Sigmoid colon (tissue), 7 donors: ENCODE measurements around the gene SCYGR2. TPM values are rescaled to one million over a fixed set of nuclear protein-coding genes. Genes with fewer than 3 reads are reported as not detected.

Source experiments
- DNase-seq: peaks from one replicate; pipeline ENCODE4 v3.0.0-alpha.2; 2019
- H3K27ac ChIP-seq, 4 donors: fragments of 200-600 bp; sonication (generic); one replicate each; pipeline ENCODE4 v1.5.1; 2016 to 2019; ENCODE audit warnings: mild to moderate bottlenecking in 1 of 4
- H3K27me3 ChIP-seq, 3 donors: fragments of 200-600 bp; sonication (generic); one replicate each; pipeline ENCODE4 v1.5.1; 2019; ENCODE audit warnings: mild to moderate bottlenecking in 1 of 3
- H3K36me3 ChIP-seq, 4 donors: fragments of 200-600 bp; sonication (generic); one replicate each; pipeline ENCODE4 v1.5.1; 2016 to 2019
- H3K4me1 ChIP-seq, 4 donors: fragments of 200-600 bp; sonication (generic); one replicate each; pipeline ENCODE4 v1.5.1; 2017 to 2019
- H3K4me3 ChIP-seq, 4 donors: fragments of 200-600 bp; sonication (generic); one replicate each; pipeline ENCODE4 v1.5.1; 2017 to 2019; ENCODE audit warnings: mild to moderate bottlenecking in 2 of 4, moderate library complexity in 1 of 4
- H3K9me3 ChIP-seq, 4 donors: fragments of 200-600 bp in 3 of 4; sonication (generic) in 3 of 4; one replicate each; pipeline versions ENCODE4 v1.5.1 to v1.6.1; 2013 to 2019
- CTCF ChIP-seq, 4 experiments: fragments of 450-650 bp in 3 of 4; fragments of 200-600 bp in 1 of 4; IDR thresholded peaks; one replicate each; pipeline ENCODE4 v1.5.1; 2016 to 2019; ENCODE audit warnings: antibody characterized with exemption in 4 of 4, mild to moderate bottlenecking in 3 of 4, moderate library complexity in 2 of 4
- EP300 ChIP-seq, 4 donors: sonication (generic); formaldehyde crosslinking; IDR thresholded peaks; one replicate each; pipeline ENCODE4 v1.6.1; 2017; ENCODE audit warnings: antibody characterized with exemption in 4 of 4
- POLR2A ChIP-seq, 2 donors: fragments of 450-650 bp; IDR thresholded peaks; one replicate each; pipeline ENCODE4 v1.6.1; 2016; ENCODE audit warnings: antibody characterized with exemption in 2 of 2, mild to moderate bottlenecking in 2 of 2, moderate library complexity in 2 of 2
- POLR2AphosphoS5 ChIP-seq, 4 donors: sonication (generic); formaldehyde crosslinking; IDR thresholded peaks; one replicate each; pipeline ENCODE4 v1.6.1; 2017; ENCODE audit warnings: antibody characterized with exemption in 4 of 4
- WGBS, 2 donors: extraction: QIAGEN DNeasy Blood & Tissue Kit; methylation state at CpG; one replicate each; pipeline ENCODE4 v1.1.7; 2013; 5-methylcytosine and 5-hydroxymethylcytosine counted together
- intact Hi-C: fragments of 100-400 bp; cut with DNase I; formaldehyde crosslinking; loops from one replicate; pipeline ENCODE4 v1.15.1; 2023
- polyA plus RNA-seq, 3 donors: library from polyadenylated mRNA; stranded (reverse); fragments of 200-250 nt; gene quantifications; one replicate each; pipeline ENCODE4 v1.2.3, GENCODE V29; 2013
- total RNA-seq, 4 donors: library from RNA; depleted of rRNA; stranded (reverse); fragments of >200 nt; gene quantifications; one replicate each; pipeline ENCODE4 v1.1.0, GENCODE V29; 2016
- donor health status: healthy with polysubstance abuse.
- donor health status: Bipolar disorder and iron deficiency.
- donor health status: healthy.

The SCYGR2 gene
- total and polyA plus RNA-seq, 7 donors, result not detected

- DNase-seq, result no peak
- intact Hi-C loops, result no loop called here
- TF ChIP-seq EP300 (IDR thresholded peaks at IDR 0.05), result no peak
- TF ChIP-seq POLR2A (IDR thresholded peaks at IDR 0.05), result no peak
- no peak for TF ChIP-seq CTCF (IDR thresholded peaks at IDR 0.05)
- no peaks in the 10 kb centered on the region for H3K36me3 ChIP-seq
- H3K4me3 ChIP-seq, result no peak overlapping the region
- no peaks in the 10 kb centered on the region for H3K4me1 ChIP-seq
- H3K27ac ChIP-seq, result no peak overlapping the region
- WGBS, 2 donors, result 70 to 90% methylated on average over 3 of the region's 3 CpGs
- no peaks in the 10 kb centered on the region for H3K9me3 ChIP-seq
- no peaks in the 10 kb centered on the region for H3K27me3 ChIP-seq
Observed at GRCh38 chr2:227627769-227628168, 29.1 kb downstream of the SCYGR2 start.

GRCh38 chr2:227629435-227629834 lies 30.7 kb downstream of the SCYGR2 start:
- intact Hi-C loops, result no loop called here
- H3K36me3 ChIP-seq, result no peaks in the 10 kb centered on the region

GRCh38 chr2:227630322-227630721 lies 31.6 kb downstream of the SCYGR2 start:
- 91 to 95% methylated on average over 3 of the region's 3 CpGs for WGBS, 2 donors
- intact Hi-C loops, result no loop called here
- Histone ChIP-seq H3K36me3 (no peaks in the 10 kb centered on the region), H3K9me3 (no peaks in the 10 kb centered on the region), H3K27ac (no peak overlapping the region), H3K27me3 (no peaks in the 10 kb centered on the region), H3K4me1 (no peaks in the 10 kb centered on the region), H3K4me3 (no peak overlapping the region)
- TF ChIP-seq POLR2A (IDR thresholded peaks at IDR 0.05) (no peak), POLR2AphosphoS5 (IDR thresholded peaks at IDR 0.05) (no peak), CTCF (IDR thresholded peaks at IDR 0.05) (no peak), EP300 (IDR thresholded peaks at IDR 0.05) (no peak)
- no peak for DNase-seq

More at GRCh38 chr2:227629435-227629834, 30.7 kb downstream of the SCYGR2 start:
- H3K27me3 ChIP-seq, result no peaks in the 10 kb centered on the region
- H3K9me3 ChIP-seq, result no peaks in the 10 kb centered on the region
- DNase-seq, result no peak
- TF ChIP-seq POLR2A (IDR thresholded peaks at IDR 0.05) (no peak), EP300 (IDR thresholded peaks at IDR 0.05) (no peak), CTCF (IDR thresholded peaks at IDR 0.05) (no peak), POLR2AphosphoS5 (IDR thresholded peaks at IDR 0.05) (no peak)
- no peaks in the 10 kb centered on the region for H3K4me1 ChIP-seq
- H3K4me3 ChIP-seq, result no peak overlapping the region
- WGBS, 2 donors, result 81 to 84% methylated on average over 7 of the region's 7 CpGs
- no peak overlapping the region for H3K27ac ChIP-seq

GRCh38 chr2:227632827-227633226 lies 34.1 kb downstream of the SCYGR2 start:
- TF ChIP-seq CTCF (IDR thresholded peaks at IDR 0.05) (no peak), EP300 (IDR thresholded peaks at IDR 0.05) (no peak), POLR2AphosphoS5 (IDR thresholded peaks at IDR 0.05) (no peak), POLR2A (IDR thresholded peaks at IDR 0.05) (no peak)
- H3K4me1 ChIP-seq, result no peaks in the 10 kb centered on the region
- no peak overlapping the region for H3K27ac ChIP-seq
- H3K27me3 ChIP-seq, result no peaks in the 10 kb centered on the region
- DNase-seq, result no peak
- H3K36me3 ChIP-seq, result no peaks in the 10 kb centered on the region
- H3K9me3 ChIP-seq, result no peaks in the 10 kb centered on the region
- WGBS, 2 donors, result 88% methylated on average over 6 of the region's 6 CpGs
- H3K4me3 ChIP-seq, result no peak overlapping the region
- intact Hi-C loops, result no loop called here

- intact Hi-C loops, result no loop called here
- WGBS, 2 donors, result 68 to 71% methylated on average over 3 of the region's 3 CpGs
Observed at GRCh38 chr2:227634201-227634600, 35.5 kb downstream of the SCYGR2 start.

More at GRCh38 chr2:227634201-227634600, 35.5 kb downstream of the SCYGR2 start:
- no peaks in the 10 kb centered on the region for H3K4me1 ChIP-seq
- no peak overlapping the region for H3K27ac ChIP-seq
- no peaks in the 10 kb centered on the region for H3K27me3 ChIP-seq
- no peak for DNase-seq
- H3K4me3 ChIP-seq, result no peak overlapping the region
- no peaks in the 10 kb centered on the region for H3K36me3 ChIP-seq
- H3K9me3 ChIP-seq, result no peaks in the 10 kb centered on the region
- TF ChIP-seq CTCF (IDR thresholded peaks at IDR 0.05) (no peak), POLR2A (IDR thresholded peaks at IDR 0.05) (no peak), POLR2AphosphoS5 (IDR thresholded peaks at IDR 0.05) (no peak), EP300 (IDR thresholded peaks at IDR 0.05) (no peak)
